ENCODE measurements around the gene MAPK6. TPM values are rescaled to one million over a fixed set of nuclear protein-coding genes. Genes with fewer than 3 reads are reported as not detected.
"Not testable (repeated sequence)": the region's sequence is repeated elsewhere in the genome, so short reads cannot be mapped to it uniquely, and the experiment has no call there.

MAPK6 gene
- polyA plus RNA-seq, 1 donor: 44.5 TPM

GRCh38 chr15:52078876-52079700, 60.1 kb downstream of the MAPK6 start:
- peak; percentile 50 for DNase-seq

DNA sequence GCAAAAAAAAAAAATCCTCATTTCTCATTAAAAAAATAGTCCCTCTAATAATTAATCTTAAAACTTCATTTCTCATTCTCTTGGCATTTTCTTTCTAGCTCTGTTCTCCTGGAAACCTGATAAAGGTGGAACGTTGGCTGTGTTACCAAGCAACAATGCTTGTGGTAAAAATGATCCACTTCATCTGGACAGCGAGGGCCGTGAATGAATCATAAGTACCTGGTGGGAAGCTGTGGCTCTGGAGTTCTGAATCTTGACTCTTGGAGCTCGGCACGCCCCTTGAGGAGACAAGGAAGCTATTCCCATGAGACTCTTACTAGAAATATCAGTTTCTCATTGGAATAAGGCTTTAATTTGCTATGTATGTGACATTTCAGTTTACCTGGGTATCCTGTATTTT, 61.0 kb downstream of the MAPK6 start:
- no peak for DNase-seq

GRCh38 chr15:52080706-52081392, 61.8 kb downstream of the MAPK6 start:
- no peak for DNase-seq

GRCh38 chr15:52082197-52083036, 63.4 kb downstream of the MAPK6 start:
- DNase-seq: no peak

GRCh38 chr15:52083037-52083359, 64.0 kb downstream of the MAPK6 start:
- not testable (repeated sequence) for DNase-seq

DNA sequence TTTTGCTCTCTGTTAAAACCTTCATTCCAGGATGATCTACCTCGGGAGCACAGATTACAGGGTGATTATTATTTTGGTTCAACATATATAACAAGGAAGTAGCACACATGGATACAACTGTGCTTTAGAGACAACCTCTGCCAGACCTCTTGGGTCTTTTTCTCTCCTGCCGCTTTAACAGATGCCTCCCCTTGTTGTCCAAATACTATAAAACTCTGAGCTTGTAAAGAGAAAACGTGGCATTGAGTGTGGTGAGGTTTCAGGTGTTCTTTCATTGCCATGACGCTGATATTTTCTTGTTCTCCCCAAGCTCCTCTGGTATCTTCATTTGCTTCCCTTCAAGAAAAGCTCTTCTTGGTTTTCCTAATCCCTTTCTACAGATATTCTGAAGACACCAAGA, 64.6 kb downstream of the MAPK6 start:
- DNase-seq: no peak

- no peak for DNase-seq
Observed at GRCh38 chr15:52085299-52085698, 66.3 kb downstream of the MAPK6 start.

DNA sequence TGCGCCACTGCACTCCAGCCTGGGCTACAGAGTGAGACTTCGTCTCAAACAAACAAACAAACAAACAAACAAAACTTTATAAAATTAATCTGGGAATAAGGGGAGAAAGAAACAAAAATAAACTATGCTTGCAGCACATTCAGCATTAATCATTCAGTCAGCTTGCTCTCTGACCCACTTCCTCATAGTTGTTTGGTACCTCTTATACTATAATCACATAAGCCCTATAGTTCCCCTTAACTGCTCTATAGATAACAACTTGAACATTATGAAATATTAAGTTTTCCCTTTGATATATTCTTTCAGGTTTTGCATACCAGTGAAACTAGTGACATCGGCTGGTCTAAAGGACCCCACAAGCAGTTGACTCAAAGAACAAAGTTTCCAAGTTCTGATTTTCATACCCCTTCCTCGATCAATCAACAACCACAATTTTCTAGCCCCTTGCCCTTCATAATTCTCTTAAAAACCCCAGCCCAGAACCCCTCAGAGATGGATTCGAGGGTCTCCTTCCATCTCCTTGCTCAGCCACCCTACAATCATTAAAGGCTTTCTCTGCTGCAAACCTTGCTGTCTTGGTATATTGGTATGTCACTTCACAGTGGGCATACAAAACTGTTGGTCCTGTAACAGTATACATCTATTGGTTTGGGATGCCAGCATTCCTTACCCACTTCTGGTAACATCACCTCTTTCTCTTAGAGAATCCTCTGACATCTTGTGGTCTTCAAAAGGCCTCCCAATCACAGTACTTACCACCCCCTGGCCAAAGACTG, 67.2 kb downstream of the MAPK6 start:
- DNase-seq: no peak

DNA sequence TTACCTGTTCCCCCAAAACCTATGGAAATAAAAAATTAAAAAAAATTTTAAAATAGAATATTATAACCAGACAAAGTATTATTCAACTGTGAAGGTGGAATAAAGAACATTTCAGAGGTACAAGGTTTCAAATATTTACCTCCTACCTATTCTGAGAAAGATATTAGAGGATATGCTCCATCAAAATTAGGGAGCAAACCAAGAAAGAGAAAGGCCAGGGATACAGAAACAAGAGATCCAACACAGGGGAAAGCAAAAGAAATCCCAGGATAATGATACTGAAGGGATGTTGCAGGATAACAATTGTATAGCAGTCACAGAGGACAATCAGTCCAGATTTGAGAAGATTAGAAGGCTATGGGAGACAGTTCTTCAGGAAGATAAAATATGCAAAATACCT, 71.2 kb downstream of the MAPK6 start:
- no peak for DNase-seq

- DNase-seq: no peak
Observed at GRCh38 chr15:52093167-52093538, 74.1 kb downstream of the MAPK6 start.

DNA sequence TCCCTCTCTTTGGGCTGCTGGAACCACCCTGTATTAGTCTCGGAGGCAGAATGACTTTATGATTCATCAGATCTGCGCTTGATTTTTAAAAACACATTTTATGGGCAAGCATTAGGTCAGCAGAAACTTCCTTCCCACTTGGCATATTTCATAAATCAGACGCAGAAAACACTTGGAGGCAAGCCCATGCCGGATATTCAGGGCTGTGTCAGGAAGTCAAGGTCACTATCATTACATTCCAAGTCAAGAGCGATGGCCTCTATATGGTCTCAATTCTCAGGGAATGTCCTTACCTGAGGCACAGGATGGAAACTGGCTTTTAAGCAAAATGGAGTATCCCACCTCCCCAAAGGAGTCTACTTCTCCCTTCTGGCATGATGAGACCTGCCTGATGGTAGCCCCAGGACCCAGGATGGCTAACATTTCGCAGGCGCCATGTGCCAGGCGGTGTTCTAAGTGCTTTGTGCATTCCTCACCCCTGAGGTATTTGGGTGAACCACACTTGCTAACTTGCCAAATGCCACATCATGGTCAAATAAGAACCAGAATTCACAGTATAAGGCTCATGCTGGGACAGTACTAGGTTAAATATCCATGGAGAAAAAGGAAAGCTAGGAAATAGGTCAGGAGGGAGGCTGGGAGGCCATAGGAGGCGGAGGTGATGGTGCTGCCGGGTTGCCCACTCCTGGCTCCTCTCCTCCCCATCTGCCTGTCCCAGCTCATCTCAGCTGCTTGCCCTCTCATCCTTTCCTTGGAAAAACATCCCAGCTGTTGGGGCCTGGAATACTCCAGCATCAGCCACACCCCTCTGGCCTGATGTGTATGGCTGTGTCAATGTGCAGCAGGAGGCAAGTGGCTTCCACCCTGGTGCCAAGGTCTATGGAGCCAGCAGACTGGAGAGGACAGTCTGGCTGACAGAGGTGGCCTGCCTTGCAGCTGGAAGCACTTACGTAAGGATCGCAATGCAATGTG, 74.8 kb downstream of the MAPK6 start:
- no peak for DNase-seq

- no peak for DNase-seq
Observed at GRCh38 chr15:52094811-52095584, 76.0 kb downstream of the MAPK6 start.

GRCh38 chr15:52095597-52096262, 76.7 kb downstream of the MAPK6 start:
- DNase-seq: no peak

GRCh38 chr15:52096536-52096935, 77.5 kb downstream of the MAPK6 start:
- not testable (repeated sequence) for DNase-seq

GRCh38 chr15:52097180-52097579, 78.2 kb downstream of the MAPK6 start:
- no peak for DNase-seq

DNA sequence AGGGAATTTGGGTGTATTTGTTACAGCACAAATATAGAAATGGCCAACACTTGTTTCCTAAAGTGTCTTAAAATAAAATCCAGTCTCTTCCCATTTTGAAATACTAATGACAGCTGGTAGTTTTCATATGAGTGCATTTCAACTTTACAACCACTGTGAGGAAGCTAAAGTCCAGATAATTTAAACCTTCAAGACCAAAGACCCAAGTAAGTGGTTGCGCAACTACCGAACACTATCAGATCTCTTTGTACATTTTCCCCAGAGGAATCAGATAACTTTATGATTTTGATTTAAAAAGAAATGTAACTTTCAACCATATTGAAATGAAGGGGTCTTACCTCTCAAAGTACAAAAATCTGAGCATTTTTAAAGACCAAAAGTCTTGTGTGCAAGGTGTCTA, 79.3 kb downstream of the MAPK6 start:
- no peak for DNase-seq

GRCh38 chr15:52099651-52100272, 80.7 kb downstream of the MAPK6 start:
- DNase-seq: no peak

DNA sequence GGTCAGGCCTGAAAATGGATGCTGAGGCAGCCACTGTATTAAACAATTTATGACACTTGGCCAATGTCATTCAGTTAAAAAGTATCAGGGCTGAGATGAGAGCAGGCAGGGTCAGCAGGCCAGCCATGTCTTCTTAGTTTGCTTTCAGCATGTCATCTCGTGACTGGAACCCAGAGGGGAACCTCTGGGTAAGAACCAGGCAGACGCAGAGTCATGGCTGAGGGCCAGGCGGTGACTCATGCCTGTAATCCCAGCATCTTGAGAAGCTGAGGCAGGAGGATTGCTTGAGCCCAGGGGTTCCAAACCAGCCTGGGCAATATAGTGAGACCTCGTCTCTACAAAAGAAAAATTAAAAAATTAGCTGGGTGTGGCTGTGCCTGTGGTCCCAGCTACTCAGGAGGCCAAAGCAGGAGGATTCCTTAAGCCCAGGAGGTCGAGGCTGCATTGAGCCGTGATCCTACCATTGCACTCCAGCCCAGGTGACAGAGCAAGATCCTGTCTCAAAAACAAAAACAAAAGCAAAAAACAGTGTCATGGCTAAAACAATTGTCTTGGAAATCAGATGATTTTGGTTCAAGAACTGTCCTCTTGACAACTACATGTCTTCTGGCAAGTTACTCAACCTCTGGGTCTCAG, 81.9 kb downstream of the MAPK6 start:
- no peak for DNase-seq
